Natural killer cell (primary cell): ENCODE data around the gene PCAT6. TPM values are rescaled to one million over a fixed set of nuclear protein-coding genes. Genes with fewer than 3 reads are reported as not detected.

Experiments used
- ATAC-seq, 3 donors: fragments of 150-1000 bp in 2 of 3; fragments of 200-7000 bp in 1 of 3; cut with Tn5 transposase; 1 replicate in 1 of 3; 2 replicates in 2 of 3; pipeline ENCODE4 v1.10.0; 2021; ENCODE audit warnings: mild to moderate bottlenecking in 2 of 3, moderate library complexity in 2 of 3
- DNase-seq, 2 donors: peaks; one replicate each; pipeline versions ENCODE4 v3.0.0 to v3.0.0-alpha.2; 2013 to 2021; ENCODE audit warnings: mixed read lengths in 1 of 2
- H3K27ac ChIP-seq: one replicate; pipeline ENCODE4 v1.5.1; 2013; ENCODE audit warnings: mild to moderate bottlenecking, low read length
- H3K27me3 ChIP-seq: one replicate; pipeline ENCODE4 v1.6.1; 2013; ENCODE audit warnings: low read length; ENCODE audit not compliant: control insufficient read depth, insufficient read depth
- H3K36me3 ChIP-seq: one replicate; pipeline ENCODE4 v1.6.1; 2013; ENCODE audit warnings: low read length; ENCODE audit not compliant: control insufficient read depth, insufficient read depth
- H3K4me1 ChIP-seq: one replicate; pipeline ENCODE4 v1.6.1; 2013; ENCODE audit warnings: low read length; ENCODE audit not compliant: control insufficient read depth, insufficient read depth
- H3K4me3 ChIP-seq: one replicate; pipeline ENCODE4 v1.5.1; 2013; ENCODE audit warnings: low read length
- H3K9me3 ChIP-seq: one replicate; pipeline ENCODE4 v1.6.1; 2013; ENCODE audit warnings: low read length; ENCODE audit not compliant: control insufficient read depth, insufficient read depth
- H3K27ac Mint-ChIP-seq, 2 donors: one replicate each; pipeline ENCODE4 v1.8.0; 2022; ENCODE audit warnings: mild to moderate bottlenecking in 2 of 2, mixed read lengths in 2 of 2, moderate library complexity in 1 of 2
- H3K27me3 Mint-ChIP-seq, 2 donors: one replicate each; pipeline ENCODE4 v1.8.0; 2022; ENCODE audit warnings: low read depth in 2 of 2, mixed read lengths in 2 of 2
- H3K36me3 Mint-ChIP-seq: one replicate; pipeline ENCODE4 v1.8.0; 2022; ENCODE audit warnings: mixed read lengths
- H3K4me1 Mint-ChIP-seq, 2 donors: one replicate each; pipeline ENCODE4 v1.8.0; 2022; ENCODE audit warnings: mixed read lengths in 2 of 2
- H3K4me3 Mint-ChIP-seq: one replicate; pipeline ENCODE4 v1.8.0; 2022; ENCODE audit warnings: mild to moderate bottlenecking, moderate library complexity, mixed read lengths
- H3K9me3 Mint-ChIP-seq, 2 donors: one replicate each; pipeline ENCODE4 v1.8.0; 2022; ENCODE audit warnings: mixed read lengths in 2 of 2
- WGBS: methylation state at CpG from one replicate; pipeline ENCODE4 v1.1.7; 2013; ENCODE audit warnings: missing lambda C conversion rate; ENCODE audit not compliant: insufficient coverage; 5-methylcytosine and 5-hydroxymethylcytosine counted together
- intact Hi-C: fragments of 100-400 bp; cut with micrococcal nuclease; formaldehyde crosslinking; loops from one replicate; pipeline ENCODE4 v1.14.2; 2022
- total RNA-seq, 4 donors: library from RNA; stranded (reverse); fragments of 120-200 nt in 1 of 4; gene quantifications; one replicate each; pipeline versions ENCODE4 v1.2.3 to v1.2.4, GENCODE V29; 2013 to 2022
- TF ChIP-seq, protein P1 (sequence below): fragments of 200-600 bp; IDR thresholded peaks from one replicate; pipeline ENCODE4 v1.8.0; 2022; ENCODE audit warnings: antibody characterized with exemption

PCAT6 gene
- total RNA-seq, 3 donors from 2014 or later (not counting 1 experiment from before 2014, with no cell fraction given), result 1.1 to 1.5 TPM; not detected in 1

DNA sequence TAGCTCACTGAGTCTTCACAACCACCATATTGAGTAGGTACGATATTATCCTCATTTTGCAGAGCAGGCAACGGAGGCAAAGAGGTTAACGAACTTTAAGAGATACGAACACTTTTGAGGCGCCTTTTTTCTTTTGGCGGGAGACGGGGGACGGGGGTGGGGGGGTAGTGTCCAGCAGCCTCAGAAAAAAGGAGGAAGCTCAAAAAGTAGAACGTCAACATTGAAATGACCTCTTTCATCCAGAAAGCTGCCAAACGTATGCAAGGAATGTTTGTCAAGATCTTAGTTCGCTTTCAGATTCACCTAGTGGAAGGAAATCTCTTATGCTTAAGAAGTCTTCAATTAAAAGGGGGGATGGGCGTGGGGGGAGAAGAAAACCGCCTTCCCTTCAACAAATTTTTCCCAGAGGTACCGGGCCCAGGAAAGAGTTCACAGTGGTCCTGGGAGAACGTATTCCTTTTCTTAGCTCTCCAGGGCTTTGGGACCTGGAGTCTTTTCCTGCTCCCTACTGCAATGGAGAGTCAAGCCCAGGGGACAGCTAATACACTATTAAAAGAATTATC lies 1.1 kb upstream of the PCAT6 start:
- Histone ChIP-seq H3K9me3 (no peaks in the 10 kb centered on the region), H3K27ac (no peak overlapping the region), H3K4me3 (no peak overlapping the region), H3K36me3 (no peaks in the 10 kb centered on the region), H3K27me3 (no peaks in the 10 kb centered on the region), H3K4me1 (peaks cover 22% of the 10 kb centered on the region)
- peaks cover 43 to 61% of the 10 kb centered on the region in 2 donors for H3K4me1 Mint-ChIP-seq
- no peak for ATAC-seq
- 91% methylated on average over 15 of the region's 15 CpGs for WGBS
- no peaks in the 10 kb centered on the region for H3K36me3 Mint-ChIP-seq
- H3K27me3 Mint-ChIP-seq, result no peaks in the 10 kb centered on the region
- no peak for DNase-seq
- intact Hi-C loops, result loop anchor here (2.0 to 10.0 kb wide), 3 partner anchors 79 to 855 kb away; partner anchors contain the start of genes RABIF, TIMM17A and TMEM183A
- H3K4me3 Mint-ChIP-seq, result peak overlapping the region; percentile 84
- H3K27ac Mint-ChIP-seq, result peak overlapping the region; percentile 82 to 90
- TF ChIP-seq, protein P1, sequence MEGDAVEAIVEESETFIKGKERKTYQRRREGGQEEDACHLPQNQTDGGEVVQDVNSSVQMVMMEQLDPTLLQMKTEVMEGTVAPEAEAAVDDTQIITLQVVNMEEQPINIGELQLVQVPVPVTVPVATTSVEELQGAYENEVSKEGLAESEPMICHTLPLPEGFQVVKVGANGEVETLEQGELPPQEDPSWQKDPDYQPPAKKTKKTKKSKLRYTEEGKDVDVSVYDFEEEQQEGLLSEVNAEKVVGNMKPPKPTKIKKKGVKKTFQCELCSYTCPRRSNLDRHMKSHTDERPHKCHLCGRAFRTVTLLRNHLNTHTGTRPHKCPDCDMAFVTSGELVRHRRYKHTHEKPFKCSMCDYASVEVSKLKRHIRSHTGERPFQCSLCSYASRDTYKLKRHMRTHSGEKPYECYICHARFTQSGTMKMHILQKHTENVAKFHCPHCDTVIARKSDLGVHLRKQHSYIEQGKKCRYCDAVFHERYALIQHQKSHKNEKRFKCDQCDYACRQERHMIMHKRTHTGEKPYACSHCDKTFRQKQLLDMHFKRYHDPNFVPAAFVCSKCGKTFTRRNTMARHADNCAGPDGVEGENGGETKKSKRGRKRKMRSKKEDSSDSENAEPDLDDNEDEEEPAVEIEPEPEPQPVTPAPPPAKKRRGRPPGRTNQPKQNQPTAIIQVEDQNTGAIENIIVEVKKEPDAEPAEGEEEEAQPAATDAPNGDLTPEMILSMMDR, result no peak
- H3K9me3 Mint-ChIP-seq, result no peaks in the 10 kb centered on the region

DNA sequence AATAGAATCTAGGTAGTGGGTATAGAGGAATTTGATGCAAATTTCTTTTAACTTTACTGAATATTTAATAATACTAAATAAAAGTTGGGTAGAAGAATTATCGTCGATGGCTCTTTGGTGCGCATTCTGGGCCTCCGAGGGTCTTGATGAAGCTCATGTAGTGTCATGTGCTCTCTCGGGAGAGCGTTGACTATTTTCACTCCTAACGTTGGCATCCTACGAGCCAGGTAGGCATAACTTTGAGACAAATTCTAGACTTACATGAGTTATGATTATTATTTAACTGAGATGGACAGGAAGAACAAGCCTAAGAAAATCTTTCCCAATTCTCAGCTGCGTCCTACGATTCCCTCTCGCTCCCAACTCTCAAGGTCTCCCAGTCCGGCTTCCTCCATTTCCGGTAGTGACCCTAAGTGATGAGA lies 550 bp upstream of the PCAT6 start:
- Histone ChIP-seq H3K27ac (peak overlapping the region; percentile 73), H3K9me3 (no peaks in the 10 kb centered on the region), H3K4me3 (peak overlapping the region; percentile 66), H3K4me1 (peaks cover 22% of the 10 kb centered on the region), H3K27me3 (no peaks in the 10 kb centered on the region), H3K36me3 (no peaks in the 10 kb centered on the region)
- Mint-ChIP-seq H3K4me1 (peaks cover 40 to 59% of the 10 kb centered on the region in 2 donors), H3K9me3 (no peaks in the 10 kb centered on the region), H3K4me3 (peak overlapping the region; percentile 84), H3K36me3 (no peaks in the 10 kb centered on the region), H3K27me3 (no peaks in the 10 kb centered on the region), H3K27ac (peak overlapping the region; percentile 82 to 90)
- DNase-seq (no peak), ATAC-seq (no peak)
- WGBS, result 17% methylated on average over 13 of the region's 13 CpGs
- intact Hi-C loops, result loop anchor here (2.0 to 10.0 kb wide), 2 partner anchors 79 to 855 kb away; partner anchors contain the start of genes RABIF and TIMM17A
- TF ChIP-seq, protein P1, result no peak

DNA sequence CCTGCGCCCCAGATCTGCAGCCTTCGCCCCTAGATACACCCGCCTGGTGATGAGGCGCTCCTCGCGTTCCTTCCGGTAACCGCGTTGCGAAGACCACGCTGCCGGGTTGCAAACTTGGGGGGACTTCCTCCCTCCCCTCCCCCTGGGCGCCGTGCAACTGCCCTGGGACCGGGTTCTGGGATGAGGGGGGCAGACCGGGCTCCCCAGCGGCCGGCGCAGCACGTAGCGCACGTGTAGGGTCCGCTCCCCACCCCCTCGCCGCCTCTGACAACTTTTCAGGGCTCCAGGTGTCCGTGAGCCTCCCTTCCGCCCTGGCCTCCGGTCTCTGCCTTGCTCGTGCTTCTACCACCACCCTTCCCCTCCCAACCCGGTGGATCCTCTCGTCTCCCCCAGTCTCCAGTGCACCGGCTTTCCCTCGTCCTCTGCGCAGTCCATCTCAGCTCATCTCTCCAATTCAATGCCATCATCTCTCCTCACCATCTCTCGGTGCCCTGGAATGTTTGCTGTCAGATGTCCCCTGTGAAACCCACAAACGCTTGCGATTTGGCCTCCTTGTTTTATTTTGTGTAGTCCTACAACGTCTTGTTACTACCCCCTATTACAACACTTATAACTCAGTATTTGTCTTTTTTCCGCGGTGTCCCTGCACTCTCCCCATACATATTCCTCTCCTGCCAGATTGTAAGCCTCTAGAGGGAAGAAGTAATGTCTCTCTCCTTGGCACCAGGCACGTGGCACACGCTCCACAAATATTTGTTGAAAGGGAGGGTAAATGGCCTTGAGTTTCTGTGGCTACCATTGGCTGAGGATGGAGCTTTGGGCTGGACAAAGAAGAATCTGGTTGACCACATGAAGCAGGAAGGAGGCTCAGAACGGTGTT lies 782 bp downstream of the PCAT6 start:
- Histone ChIP-seq H3K4me1 (peaks cover 22% of the 10 kb centered on the region), H3K4me3 (peak overlapping the region; percentile 66), H3K9me3 (no peaks in the 10 kb centered on the region), H3K27me3 (no peaks in the 10 kb centered on the region), H3K27ac (no peak overlapping the region), H3K36me3 (no peaks in the 10 kb centered on the region)
- no peaks in the 10 kb centered on the region for H3K36me3 Mint-ChIP-seq
- 8% methylated on average over 43 of the region's 43 CpGs for WGBS
- peak overlapping the region; percentile 84 for H3K4me3 Mint-ChIP-seq
- DNase-seq (peak in 1 of 2 donors; percentile 59), ATAC-seq (peak; percentile 7 to 22 (median 11))
- H3K27ac Mint-ChIP-seq, result peak overlapping the region; percentile 82 to 90
- peaks cover 26 to 45% of the 10 kb centered on the region in 2 donors for H3K4me1 Mint-ChIP-seq
- TF ChIP-seq, protein P1, result no peak
- no peaks in the 10 kb centered on the region for H3K27me3 Mint-ChIP-seq
- H3K9me3 Mint-ChIP-seq, result no peaks in the 10 kb centered on the region
- intact Hi-C loops, result loop anchor here (2.0 to 10.0 kb wide), 2 partner anchors 77 to 857 kb away; partner anchors contain the start of genes RABIF and TIMM17A
